OCI-LY1 (cell line): ENCODE results near the gene UBE2R2.
"Not testable (repeated sequence)": the region's sequence is repeated elsewhere in the genome, so short reads cannot be mapped to it uniquely, and the experiment has no call there.

ENCODE experiments used
- CTCF ChIP-seq: fragments of 200-600 bp; sonication (generic), shearing (Covaris generic); IDR thresholded peaks from 2 replicates; pipeline ENCODE4 v1.5.1; 2017; ENCODE audit warnings: mild to moderate bottlenecking, antibody characterized with exemption, low read length, moderate library complexity, mixed read lengths
- EZH2 ChIP-seq: fragments of 200-600 bp; sonication (generic), shearing (Covaris generic); IDR thresholded peaks from 2 replicates; pipeline ENCODE4 v1.8.0; 2017; ENCODE audit warnings: borderline replicate concordance, mixed run types, mild to moderate bottlenecking, antibody characterized with exemption, low read length, moderate library complexity, mixed read lengths

DNA sequence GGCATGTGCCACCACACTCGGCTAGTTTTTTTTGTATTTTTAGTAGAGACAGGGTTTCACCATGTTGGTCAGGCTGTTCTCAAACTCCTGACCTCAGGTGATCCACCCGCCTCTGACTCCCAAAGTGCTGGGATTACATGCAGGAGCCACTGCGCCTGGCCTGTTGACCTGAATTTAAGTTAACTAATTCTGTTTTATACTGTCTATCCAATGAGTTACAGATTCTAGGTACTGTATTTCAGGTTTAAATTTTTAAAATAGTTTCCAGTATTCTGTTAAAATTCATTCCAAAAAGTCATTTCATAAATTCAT is 30.9 kb downstream of the UBE2R2 start:
- not testable (repeated sequence) for TF ChIP-seq CTCF, EZH2
